ENCODE results near the gene PDE9A. TPM values are rescaled to one million over a fixed set of nuclear protein-coding genes. Genes with fewer than 3 reads are reported as not detected.

Gene PDE9A
- total RNA-seq, 1 donor from 2014 or later = 1.6 TPM

GRCh38 chr21:42685036-42685435 is 31.6 kb downstream of the PDE9A start:
- H3K4me3 ChIP-seq (ENCODE audit: low read depth, low read length) = no peak overlapping the region
- TF ChIP-seq, protein P1, sequence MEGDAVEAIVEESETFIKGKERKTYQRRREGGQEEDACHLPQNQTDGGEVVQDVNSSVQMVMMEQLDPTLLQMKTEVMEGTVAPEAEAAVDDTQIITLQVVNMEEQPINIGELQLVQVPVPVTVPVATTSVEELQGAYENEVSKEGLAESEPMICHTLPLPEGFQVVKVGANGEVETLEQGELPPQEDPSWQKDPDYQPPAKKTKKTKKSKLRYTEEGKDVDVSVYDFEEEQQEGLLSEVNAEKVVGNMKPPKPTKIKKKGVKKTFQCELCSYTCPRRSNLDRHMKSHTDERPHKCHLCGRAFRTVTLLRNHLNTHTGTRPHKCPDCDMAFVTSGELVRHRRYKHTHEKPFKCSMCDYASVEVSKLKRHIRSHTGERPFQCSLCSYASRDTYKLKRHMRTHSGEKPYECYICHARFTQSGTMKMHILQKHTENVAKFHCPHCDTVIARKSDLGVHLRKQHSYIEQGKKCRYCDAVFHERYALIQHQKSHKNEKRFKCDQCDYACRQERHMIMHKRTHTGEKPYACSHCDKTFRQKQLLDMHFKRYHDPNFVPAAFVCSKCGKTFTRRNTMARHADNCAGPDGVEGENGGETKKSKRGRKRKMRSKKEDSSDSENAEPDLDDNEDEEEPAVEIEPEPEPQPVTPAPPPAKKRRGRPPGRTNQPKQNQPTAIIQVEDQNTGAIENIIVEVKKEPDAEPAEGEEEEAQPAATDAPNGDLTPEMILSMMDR (IDR thresholded peaks at IDR 0.05; ENCODE audit: insufficient read depth, low read length, severe bottlenecking) = no peak
- H3K27me3 ChIP-seq (ENCODE audit: control insufficient read depth, insufficient read depth, low read length) = peaks cover 2% of the 10 kb centered on the region
- FAIRE-seq (no peak), DNase-seq (ENCODE audit: low read depth) (no peak)
- H3K36me3 ChIP-seq (ENCODE audit: control insufficient read depth, insufficient read depth, low read length) = no peaks in the 10 kb centered on the region

DNA sequence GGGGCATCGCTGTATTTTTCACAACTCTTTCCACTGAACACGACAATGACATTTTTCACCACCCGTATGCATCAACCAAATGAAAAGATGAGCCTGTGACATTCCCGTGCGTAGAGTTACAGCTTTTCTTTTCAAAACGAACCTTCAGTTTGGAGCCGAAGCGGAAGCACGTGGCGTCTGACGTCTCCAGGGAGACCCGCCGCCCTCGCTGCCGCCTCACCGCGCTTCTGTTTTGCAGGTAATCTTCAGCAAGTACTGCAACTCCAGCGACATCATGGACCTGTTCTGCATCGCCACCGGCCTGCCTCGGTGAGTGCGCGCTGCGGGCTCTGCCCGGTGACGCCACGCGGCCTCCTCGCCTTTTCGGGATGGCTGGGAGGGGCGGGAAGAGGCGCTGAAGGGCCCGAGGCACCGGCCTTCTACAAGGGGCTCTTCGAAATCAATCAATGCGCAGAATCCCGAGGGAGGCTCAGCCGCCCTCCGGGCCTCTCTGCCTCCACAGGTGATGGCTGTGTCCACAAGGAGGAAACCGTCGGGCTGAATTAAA is 32.6 kb downstream of the PDE9A start:
- Histone ChIP-seq H3K27me3 (ENCODE audit: control insufficient read depth, insufficient read depth, low read length) (peaks cover 2% of the 10 kb centered on the region), H3K4me3 (ENCODE audit: low read depth, low read length) (no peak overlapping the region), H3K36me3 (ENCODE audit: control insufficient read depth, insufficient read depth, low read length) (no peaks in the 10 kb centered on the region)
- FAIRE-seq (no peak), DNase-seq (ENCODE audit: low read depth) (no peak)
- TF ChIP-seq, protein P1 (IDR thresholded peaks at IDR 0.05; ENCODE audit: insufficient read depth, low read length, severe bottlenecking) = no peak

GRCh38 chr21:42687796-42688195 is 34.4 kb downstream of the PDE9A start:
- H3K36me3 ChIP-seq (ENCODE audit: control insufficient read depth, insufficient read depth, low read length) = no peaks in the 10 kb centered on the region
- DNase-seq (ENCODE audit: low read depth) (no peak), FAIRE-seq (no peak)
- TF ChIP-seq, protein P1 (IDR thresholded peaks at IDR 0.05; ENCODE audit: insufficient read depth, low read length, severe bottlenecking) = no peak
- peaks cover 2% of the 10 kb centered on the region for H3K27me3 ChIP-seq (ENCODE audit: control insufficient read depth, insufficient read depth, low read length)
- H3K4me3 ChIP-seq (ENCODE audit: low read depth, low read length) = no peak overlapping the region

GRCh38 chr21:42688226-42688840 is 34.9 kb downstream of the PDE9A start:
- FAIRE-seq (no peak), DNase-seq (ENCODE audit: low read depth) (no peak)

DNA sequence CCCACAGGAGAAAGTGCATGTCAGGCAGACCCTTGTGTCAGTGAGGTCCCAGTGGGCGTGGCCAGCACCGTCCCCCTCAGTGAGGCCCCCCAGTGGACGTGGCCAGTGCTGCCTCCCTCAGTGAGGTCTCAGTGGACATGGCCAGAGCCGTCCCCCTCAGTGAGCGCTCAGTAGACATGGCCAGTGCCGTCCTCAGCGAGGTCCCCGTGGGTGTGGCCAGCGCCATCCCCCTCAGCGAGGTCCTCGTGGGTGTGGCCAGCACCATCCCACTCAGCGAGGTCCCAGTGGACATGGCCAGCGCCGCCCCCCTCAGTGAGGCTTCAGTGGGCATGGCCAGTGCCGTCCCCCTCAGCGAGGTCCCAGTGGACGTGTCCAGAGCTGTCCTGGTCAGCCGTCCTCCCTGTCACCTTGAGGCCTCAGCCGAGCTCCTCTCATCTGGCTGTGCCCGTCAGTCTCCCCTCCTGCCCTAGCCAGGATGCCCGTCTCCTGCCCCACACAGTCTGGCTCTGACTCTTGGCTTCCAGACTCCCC is 35.5 kb downstream of the PDE9A start:
- no peaks in the 10 kb centered on the region for H3K36me3 ChIP-seq (ENCODE audit: control insufficient read depth, insufficient read depth, low read length)
- FAIRE-seq (no peak), DNase-seq (ENCODE audit: low read depth) (no peak)
- H3K27me3 ChIP-seq (ENCODE audit: control insufficient read depth, insufficient read depth, low read length) = no peaks in the 10 kb centered on the region
- no peak overlapping the region for H3K4me3 ChIP-seq (ENCODE audit: low read depth, low read length)
- TF ChIP-seq, protein P1 (IDR thresholded peaks at IDR 0.05; ENCODE audit: insufficient read depth, low read length, severe bottlenecking) = no peak

More at GRCh38 chr21:42688226-42688840, 34.9 kb downstream of the PDE9A start:
- no peaks in the 10 kb centered on the region for H3K27me3 ChIP-seq (ENCODE audit: control insufficient read depth, insufficient read depth, low read length)
- TF ChIP-seq, protein P1 (IDR thresholded peaks at IDR 0.05; ENCODE audit: insufficient read depth, low read length, severe bottlenecking) = no peak
- no peak overlapping the region for H3K4me3 ChIP-seq (ENCODE audit: low read depth, low read length)
- no peaks in the 10 kb centered on the region for H3K36me3 ChIP-seq (ENCODE audit: control insufficient read depth, insufficient read depth, low read length)
